K562 (cell line): Measurements from ENCODE around the gene TECTA. TPM values are rescaled to one million over a fixed set of nuclear protein-coding genes. Genes with fewer than 3 reads are reported as not detected.

ENCODE experiments used
- ATAC-seq: fragments of 200-7000 bp; cut with Tn5 transposase; 3 replicates; pipeline ENCODE4 v1.9.1; 2020; ENCODE audit warnings: moderate library complexity
- BruUV-seq: library from RNA; stranded (reverse); fragments of 400-500 nt; replicated peaks from 2 replicates; lab custom pipeline; 2021; lab: Mats Ljungman, UMichigan
- CTCF ChIA-PET: fragments of 300-600 bp; formaldehyde crosslinking; extraction: SDS; loops from one replicate; lab custom pipeline; 2021; ENCODE audit warnings: low intra/inter-chr PET ratio; lab: Yijun Ruan, JAX
- POLR2A ChIA-PET: fragments of 300-600, 350-650 bp; sonication (Branson Sonifier 250); formaldehyde crosslinking; extraction: SDS; loops from one replicate; lab custom pipeline; 2021; ENCODE audit warnings: antibody characterized with exemption, inconsistent platforms; lab: Yijun Ruan, JAX
- DNase-seq, 4 experiments: peaks; one replicate each; pipeline versions ENCODE4 v3.0.0 to v3.0.0-alpha.2; 2011 to 2018; ENCODE audit warnings: low spot score in 3 of 4, mixed read lengths in 3 of 4; ENCODE audit errors: extremely low read depth in 1 of 4
- FAIRE-seq: peaks from 2 replicates; lab custom pipeline; 2011; peaks lifted over from hg19 to GRCh38; lab: Jason Lieb, UNC
- H2AFZ ChIP-seq: 2 replicates; pipeline ENCODE4 v1.6.0; 2011; ENCODE audit warnings: low read depth, low read length, control low read depth, inconsistent platforms
- H3K27ac ChIP-seq: fragments of 200-600 bp; 3 replicates; pipeline ENCODE4 v1.8.0; 2011; ENCODE audit warnings: low read depth, mild to moderate bottlenecking, control low read depth, inconsistent platforms, low read length, moderate library complexity, mixed read lengths; ENCODE audit errors: extremely low read depth
- H3K27me3 ChIP-seq, 2 experiments: fragments of 300-600 bp in 1 of 2; 2 replicates in 1 of 2; 3 replicates in 1 of 2; pipeline versions ENCODE4 v1.6.0 to v1.8.0; 2011; ENCODE audit warnings: inconsistent platforms in 2 of 2, low read length in 2 of 2, mild to moderate bottlenecking in 1 of 2, mixed read lengths in 1 of 2, moderate library complexity in 1 of 2; ENCODE audit not compliant: control insufficient read depth in 2 of 2, insufficient read depth in 2 of 2
- H3K36me3 ChIP-seq: fragments of 300-600 bp; 3 replicates; pipeline ENCODE4 v1.8.0; 2011; ENCODE audit warnings: mild to moderate bottlenecking, low read length, inconsistent platforms; ENCODE audit not compliant: control insufficient read depth, insufficient read depth
- H3K4me1 ChIP-seq, 2 experiments: fragments of 200-600 bp in 1 of 2; replicated peaks in 1 of 2; 2 replicates in 1 of 2; 3 replicates in 1 of 2; pipeline versions ENCODE4 v1.5.1 to v1.8.0; 2011; ENCODE audit warnings: inconsistent platforms in 2 of 2, low read length in 2 of 2, mild to moderate bottlenecking in 1 of 2, mixed read lengths in 1 of 2, moderate library complexity in 1 of 2; ENCODE audit not compliant: control insufficient read depth in 2 of 2, insufficient read depth in 2 of 2
- H3K4me2 ChIP-seq: 2 replicates; pipeline ENCODE4 v1.6.1; 2011; ENCODE audit warnings: low read length, control low read depth, inconsistent platforms, mixed read lengths; ENCODE audit not compliant: insufficient read depth
- H3K4me3 ChIP-seq: fragments of 200-600 bp; sonication (generic), shearing (Covaris generic); 2 replicates; pipeline ENCODE4 v1.5.1; 2016; ENCODE audit warnings: control low read depth, inconsistent platforms
- H3K79me2 ChIP-seq: fragments of 200-600 bp; 3 replicates; pipeline ENCODE4 v1.8.0; 2011; ENCODE audit warnings: low read length, inconsistent platforms; ENCODE audit not compliant: control insufficient read depth, insufficient read depth
- H3K9ac ChIP-seq, 2 experiments: 2 replicates each; pipeline versions ENCODE4 v1.6.0 to v1.6.1; 2011; ENCODE audit warnings: low read depth in 2 of 2, low read length in 2 of 2, control low read depth in 1 of 2, inconsistent platforms in 1 of 2, mild to moderate bottlenecking in 1 of 2, mixed read lengths in 1 of 2; ENCODE audit not compliant: insufficient read depth in 1 of 2
- H3K9me1 ChIP-seq: one replicate; pipeline ENCODE4 v1.6.0; 2011; ENCODE audit warnings: inconsistent platforms, mild to moderate bottlenecking, low read length, moderate library complexity; ENCODE audit not compliant: control insufficient read depth, insufficient read depth
- H3K9me3 ChIP-seq: replicated peaks from 2 replicates; pipeline ENCODE4 v1.5.1; 2011; ENCODE audit warnings: low read depth, low read length, inconsistent platforms; ENCODE audit not compliant: control insufficient read depth, insufficient read depth
- H4K20me1 ChIP-seq: replicated peaks from 2 replicates; pipeline ENCODE4 v1.6.1; 2011; ENCODE audit warnings: low read length, inconsistent platforms, mixed read lengths; ENCODE audit not compliant: control insufficient read depth, insufficient read depth
- MEF2D ChIP-seq: conservative IDR thresholded peaks from 2 replicates; pipeline ENCODE4 v1.6.1; 2016; ENCODE audit warnings: low read depth, missing genetic modification characterization, missing compliant biosample characterization
- ZKSCAN1 ChIP-seq: fragments of 150-350 bp; IDR thresholded peaks from 2 replicates; pipeline ENCODE4 v1.6.1; 2016; ENCODE audit warnings: low read depth, low read length
- WGBS: fragments of 100-300 bp; shearing (Covaris generic); methylation state at CpG from one replicate; pipeline ENCODE4 v1.1.6; 2016; ENCODE audit warnings: low coverage, mixed read lengths; ENCODE audit not compliant: insufficient coverage; ENCODE audit errors: missing lambda C conversion rate; 5-methylcytosine and 5-hydroxymethylcytosine counted together
- in situ Hi-C: fragments of 300-500 bp; cut with MboI; formaldehyde crosslinking; loops from 4 replicates; pipeline ENCODE4 v1.15.0; 2018; ENCODE audit warnings: inconsistent platforms, mixed read lengths
- intact Hi-C: fragments of 100-400 bp; cut with micrococcal nuclease; formaldehyde crosslinking; loops from 2 replicates; pipeline ENCODE4 v1.14.2; 2022
- polyA plus RNA-seq, 8 experiments: library from polyadenylated mRNA; depleted of rRNA in 4 of 8; stranded (reverse) in 5 of 8; unstranded in 3 of 8; fragments of >200 nt; fragmentation: Nextera tagmentation in 2 of 8; fragmentation: Illumina TruSeq in 1 of 8; extraction: Ambion mirVana in 2 of 8; extraction: Trizol in 1 of 8; gene quantifications; 2 replicates each; pipeline versions ENCODE4 v1.2.1 to v1.2.3, GENCODE V29; 2011 to 2014; ENCODE audit warnings: inconsistent platforms in 1 of 8, missing spikeins in 1 of 8
- total RNA-seq, 7 experiments: library from RNA; depleted of rRNA in 6 of 7; stranded (reverse); fragments of >200 nt in 6 of 7; fragmentation: Illumina TruSeq in 2 of 7; extraction: Trizol in 2 of 7; gene quantifications; 2 replicates each; pipeline versions ENCODE4 v1.2.1 to v1.2.3, GENCODE V29; 2011 to 2021; ENCODE audit warnings: low replicate concordance in 1 of 7
- TF ChIP-seq, protein P1 (sequence below): IDR thresholded peaks from 3 replicates; pipeline ENCODE4 v1.6.1; 2011; ENCODE audit warnings: borderline replicate concordance, mild to moderate bottlenecking, moderate library complexity; ENCODE audit not compliant: insufficient read length; ENCODE audit errors: extremely low read depth

Gene TECTA
- total and polyA plus RNA-seq, 9 of the 15 experiments (the other 6 are each of a cell fraction or from before 2014, with no cell fraction given) = under 0.01 to 0.04 (median 0.03) TPM; not detected in 5

DNA sequence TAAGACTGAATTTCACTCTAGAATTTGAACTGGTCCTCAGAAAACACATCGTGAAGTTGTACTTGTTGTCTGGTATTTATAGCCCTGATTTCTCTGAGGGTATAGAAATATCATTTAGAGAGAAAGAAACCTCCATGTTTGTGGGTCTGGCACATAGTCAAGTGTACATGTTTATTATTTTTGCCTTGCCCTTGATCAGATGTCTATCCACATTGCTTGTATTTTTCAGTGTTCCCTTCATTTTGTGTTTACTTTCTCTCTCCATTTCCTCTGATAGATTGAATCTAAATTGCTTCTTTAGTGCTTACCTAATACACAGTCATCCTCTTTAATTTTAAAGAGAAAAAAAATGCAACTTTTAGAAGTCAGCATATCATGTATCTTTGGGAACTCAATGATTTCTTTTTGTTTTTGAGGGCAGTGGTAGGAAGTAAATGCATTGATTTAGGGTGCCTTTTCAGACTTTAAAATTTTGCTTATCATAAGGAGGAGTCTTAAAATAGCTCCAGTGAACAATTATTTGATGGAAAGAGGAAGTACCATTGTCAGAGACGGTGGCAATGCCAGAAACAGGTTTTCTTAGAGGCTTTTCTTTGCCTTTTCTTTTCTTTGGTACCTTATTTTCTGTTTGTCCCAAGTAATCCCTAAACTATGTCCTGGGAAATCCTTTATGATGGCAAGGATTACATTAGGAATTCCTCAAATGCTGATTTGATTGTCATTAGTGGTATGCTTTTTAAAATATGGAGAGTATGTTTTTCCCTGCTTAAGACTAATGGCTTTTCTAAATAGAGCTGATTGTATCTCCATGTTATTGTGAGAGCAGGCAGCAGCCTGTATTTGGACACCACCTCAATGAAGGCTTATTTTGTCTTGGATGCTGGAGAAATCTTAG is 29.8 kb upstream of the TECTA start:
- DNase-seq = no peak
- no peaks in the 10 kb centered on the region for H3K27me3 ChIP-seq
- H3K9me3 ChIP-seq = no peaks in the 10 kb centered on the region
- in situ Hi-C loops = loop anchor here (10.0 kb wide), 1 partner anchor 944 kb away; no protein-coding TSS in a partner anchor
- BruUV-seq = no TSS peak
- H3K36me3 ChIP-seq = no peaks in the 10 kb centered on the region
- no peak overlapping the region for H3K27ac ChIP-seq
- no peaks in the 10 kb centered on the region for H3K79me2 ChIP-seq
- H2AFZ ChIP-seq = no peak overlapping the region
- FAIRE-seq = no peak
- no peak for ATAC-seq
- ChIA-PET CTCF (no interaction called here), POLR2A (no interaction called here)
- WGBS = 15% methylated on average over 2 of the region's 2 CpGs
- H3K9me1 ChIP-seq = no peaks in the 10 kb centered on the region
- H3K9ac ChIP-seq = no peak overlapping the region
- no peak overlapping the region for H3K4me2 ChIP-seq
- H3K4me3 ChIP-seq = no peak overlapping the region
- no peak for TF ChIP-seq ZKSCAN1
- TF ChIP-seq MEF2D (tag) = peak; percentile 47; the same call in 1 of the 2 replicates
- TF ChIP-seq, protein P1, sequence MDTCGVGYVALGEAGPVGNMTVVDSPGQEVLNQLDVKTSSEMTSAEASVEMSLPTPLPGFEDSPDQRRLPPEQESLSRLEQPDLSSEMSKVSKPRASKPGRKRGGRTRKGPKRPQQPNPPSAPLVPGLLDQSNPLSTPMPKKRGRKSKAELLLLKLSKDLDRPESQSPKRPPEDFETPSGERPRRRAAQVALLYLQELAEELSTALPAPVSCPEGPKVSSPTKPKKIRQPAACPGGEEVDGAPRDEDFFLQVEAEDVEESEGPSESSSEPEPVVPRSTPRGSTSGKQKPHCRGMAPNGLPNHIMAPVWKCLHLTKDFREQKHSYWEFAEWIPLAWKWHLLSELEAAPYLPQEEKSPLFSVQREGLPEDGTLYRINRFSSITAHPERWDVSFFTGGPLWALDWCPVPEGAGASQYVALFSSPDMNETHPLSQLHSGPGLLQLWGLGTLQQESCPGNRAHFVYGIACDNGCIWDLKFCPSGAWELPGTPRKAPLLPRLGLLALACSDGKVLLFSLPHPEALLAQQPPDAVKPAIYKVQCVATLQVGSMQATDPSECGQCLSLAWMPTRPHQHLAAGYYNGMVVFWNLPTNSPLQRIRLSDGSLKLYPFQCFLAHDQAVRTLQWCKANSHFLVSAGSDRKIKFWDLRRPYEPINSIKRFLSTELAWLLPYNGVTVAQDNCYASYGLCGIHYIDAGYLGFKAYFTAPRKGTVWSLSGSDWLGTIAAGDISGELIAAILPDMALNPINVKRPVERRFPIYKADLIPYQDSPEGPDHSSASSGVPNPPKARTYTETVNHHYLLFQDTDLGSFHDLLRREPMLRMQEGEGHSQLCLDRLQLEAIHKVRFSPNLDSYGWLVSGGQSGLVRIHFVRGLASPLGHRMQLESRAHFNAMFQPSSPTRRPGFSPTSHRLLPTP = no peak
- TF ChIP-seq, all 486 proteins: peak for 1
- no peaks in the 10 kb centered on the region for H4K20me1 ChIP-seq
- intact Hi-C loops = no loop called here
- H3K4me1 ChIP-seq = no peaks in the 10 kb centered on the region
